GM23338 (cell line): ENCODE measurements around the gene ZNF525.

Experiments
- CREB1 ChIP-seq: fragments of 250-450 bp; sonication (Bioruptor Pico); IDR thresholded peaks from 2 replicates; pipeline ENCODE4 v1.5.0; 2020; ENCODE audit warnings: low read depth, mild to moderate bottlenecking, moderate library complexity
- EZH2phosphoT487 ChIP-seq: fragments of 200-600 bp; sonication (generic); IDR thresholded peaks from one replicate; pipeline ENCODE4 v1.8.1; 2018; ENCODE audit warnings: antibody characterized with exemption; ENCODE audit not compliant: unreplicated experiment
- POLR2AphosphoS5 ChIP-seq: IDR thresholded peaks from 2 replicates; pipeline ENCODE4 v1.6.1; 2016; ENCODE audit warnings: antibody characterized with exemption, low read depth
- REST ChIP-seq: IDR thresholded peaks from one replicate; pipeline ENCODE4 v1.6.1; 2018; ENCODE audit warnings: antibody characterized with exemption; ENCODE audit not compliant: unreplicated experiment
- ZNF331 ChIP-seq: fragments of 250-450 bp; sonication (Bioruptor Pico); IDR thresholded peaks from 2 replicates; pipeline ENCODE4 v1.5.0; 2020; ENCODE audit warnings: low read depth, mild to moderate bottlenecking, moderate library complexity
- TF ChIP-seq, protein P1 (sequence below), 2 experiments: fragments of 200-600 bp in 1 of 2; sonication (generic) in 1 of 2; conservative IDR thresholded peaks; 2 replicates each; pipeline versions ENCODE4 v1.5.1 to v1.6.1; 2016 to 2017; ENCODE audit warnings: antibody characterized with exemption in 2 of 2, low read depth in 2 of 2, mild to moderate bottlenecking in 2 of 2, moderate library complexity in 1 of 2

DNA sequence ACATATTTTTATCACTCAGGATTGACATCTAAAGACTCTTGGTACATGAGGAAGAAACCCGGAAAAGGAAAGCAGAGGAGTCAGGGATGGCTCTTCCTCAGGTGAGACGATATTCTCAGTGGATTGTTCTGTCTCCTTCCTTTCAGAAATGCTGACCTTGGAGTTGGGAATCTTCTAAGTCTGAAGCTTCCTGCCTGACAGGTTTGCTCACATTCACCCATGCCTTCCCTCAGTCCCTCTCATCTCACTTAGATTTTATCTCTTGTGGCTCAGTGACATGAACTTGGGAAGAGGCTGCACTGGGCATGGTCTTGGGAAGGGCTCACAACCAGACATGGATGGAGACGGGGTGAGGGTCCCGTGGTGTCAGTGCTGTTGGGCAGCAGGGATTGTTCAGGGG, 6.7 kb downstream of the ZNF525 start:
- no peak for TF ChIP-seq REST
- TF ChIP-seq, protein P1, sequence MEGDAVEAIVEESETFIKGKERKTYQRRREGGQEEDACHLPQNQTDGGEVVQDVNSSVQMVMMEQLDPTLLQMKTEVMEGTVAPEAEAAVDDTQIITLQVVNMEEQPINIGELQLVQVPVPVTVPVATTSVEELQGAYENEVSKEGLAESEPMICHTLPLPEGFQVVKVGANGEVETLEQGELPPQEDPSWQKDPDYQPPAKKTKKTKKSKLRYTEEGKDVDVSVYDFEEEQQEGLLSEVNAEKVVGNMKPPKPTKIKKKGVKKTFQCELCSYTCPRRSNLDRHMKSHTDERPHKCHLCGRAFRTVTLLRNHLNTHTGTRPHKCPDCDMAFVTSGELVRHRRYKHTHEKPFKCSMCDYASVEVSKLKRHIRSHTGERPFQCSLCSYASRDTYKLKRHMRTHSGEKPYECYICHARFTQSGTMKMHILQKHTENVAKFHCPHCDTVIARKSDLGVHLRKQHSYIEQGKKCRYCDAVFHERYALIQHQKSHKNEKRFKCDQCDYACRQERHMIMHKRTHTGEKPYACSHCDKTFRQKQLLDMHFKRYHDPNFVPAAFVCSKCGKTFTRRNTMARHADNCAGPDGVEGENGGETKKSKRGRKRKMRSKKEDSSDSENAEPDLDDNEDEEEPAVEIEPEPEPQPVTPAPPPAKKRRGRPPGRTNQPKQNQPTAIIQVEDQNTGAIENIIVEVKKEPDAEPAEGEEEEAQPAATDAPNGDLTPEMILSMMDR (conservative IDR thresholded peaks at IDR 0.05; ENCODE audit: low read depth in 2 of 2) = no peak
- no peak for TF ChIP-seq POLR2AphosphoS5
- no peak for TF ChIP-seq ZNF331 (CRISPR knock-in tag)
- no peak for TF ChIP-seq CREB1 (CRISPR knock-in tag)
- no peak for TF ChIP-seq EZH2phosphoT487
